ENCODE data around the gene KRT3.
"Not testable (repeated sequence)": the region's sequence is repeated elsewhere in the genome, so short reads cannot be mapped to it uniquely, and the experiment has no call there.

KRT3 gene

GRCh38 chr12:52750532-52750931, 45.4 kb downstream of the KRT3 start:
- DNase-seq; intact Hi-C loops (cut with DNase I): not testable (repeated sequence)

- DNase-seq: peak in 1 of 42 donors; percentile 4
- intact Hi-C loops (cut with DNase I): no loop called here
These were observed 46.1 kb downstream of the KRT3 start for GRCh38 chr12:52749827-52750226.

- no peak for DNase-seq
- intact Hi-C loops (cut with DNase I): no loop called here
These were observed 47.3 kb downstream of the KRT3 start for GRCh38 chr12:52748578-52748977.

GRCh38 chr12:52745554-52745953, 50.4 kb downstream of the KRT3 start:
- DNase-seq: no peak
- intact Hi-C loops (cut with DNase I): no loop called here

- no peak for DNase-seq
- intact Hi-C loops (cut with DNase I): no loop called here
These were observed 51.3 kb downstream of the KRT3 start for GRCh38 chr12:52744493-52745156.

GRCh38 chr12:52742822-52743457, 53.0 kb downstream of the KRT3 start:
- no peak for DNase-seq
- intact Hi-C loops (cut with DNase I): no loop called here

- no peak for DNase-seq
- intact Hi-C loops (cut with DNase I): no loop called here
These were observed 53.7 kb downstream of the KRT3 start for GRCh38 chr12:52742196-52742580.

- intact Hi-C loops (cut with DNase I): no loop called here
- peak in 16 of 42 donors; percentile 5 to 61 (median 19) for DNase-seq
These were observed 54.3 kb downstream of the KRT3 start for GRCh38 chr12:52741375-52742195.

- intact Hi-C loops (cut with DNase I): no loop called here
- no peak for DNase-seq
These were observed 55.3 kb downstream of the KRT3 start for GRCh38 chr12:52740584-52740983.

GRCh38 chr12:52739963-52740362, 56.0 kb downstream of the KRT3 start:
- intact Hi-C loops (cut with DNase I): no loop called here
- no peak for DNase-seq
